Measurements from ENCODE around the gene FRRS1L. TPM values are rescaled to one million over a fixed set of nuclear protein-coding genes. Genes with fewer than 3 reads are reported as not detected.

The FRRS1L gene
- total RNA-seq: not detected

GRCh38 chr9:109166771-109167601 is at the start of gene FRRS1L:
TSS of gene FRRS1L (minus strand) at chr9:109167249. CDS start at chr9:109167138, 111 bp downstream.
- Mint-ChIP-seq H3K27ac (no peak within 1 kb of the TSS), H3K9me3 (no peaks in the 10 kb centered on the region), H3K27me3 (peaks cover 41% of the 10 kb centered on the region), H3K4me1 (peaks cover 6% of the 10 kb centered on the region), H3K36me3 (ENCODE audit: low read depth) (no peaks in the 10 kb centered on the region), H3K4me3 (no peak within 1 kb of the TSS)
- DNase-seq: no peak
- ChIA-PET CTCF (no interaction called here), POLR2A (no interaction called here)

- peaks cover 18% of the 10 kb centered on the region for H3K27me3 Mint-ChIP-seq
These were observed 47.4 kb upstream of the FRRS1L start for GRCh38 chr9:109214414-109214813.

GRCh38 chr9:109213285-109214121 is 46.5 kb upstream of the FRRS1L start:
- POLR2A ChIA-PET: no interaction called here
- Mint-ChIP-seq H3K27me3 (peaks cover 13% of the 10 kb centered on the region), H3K27ac (no peak overlapping the region), H3K4me3 (no peak overlapping the region), H3K9me3 (no peaks in the 10 kb centered on the region), H3K36me3 (ENCODE audit: low read depth) (no peaks in the 10 kb centered on the region), H3K4me1 (no peaks in the 10 kb centered on the region)
- DNase-seq: no peak
- CTCF ChIA-PET: no interaction called here

More at GRCh38 chr9:109214414-109214813, 47.4 kb upstream of the FRRS1L start:
- ChIA-PET CTCF (interaction anchor here (0.6 kb wide), 1 partner anchor 269 kb away, joined by 3 read pairs; no protein-coding TSS in a partner anchor), POLR2A (no interaction called here)
- Mint-ChIP-seq H3K4me3 (no peak overlapping the region), H3K27ac (no peak overlapping the region), H3K9me3 (no peaks in the 10 kb centered on the region), H3K4me1 (no peaks in the 10 kb centered on the region), H3K36me3 (ENCODE audit: low read depth) (no peaks in the 10 kb centered on the region)
- DNase-seq: no peak

DNA sequence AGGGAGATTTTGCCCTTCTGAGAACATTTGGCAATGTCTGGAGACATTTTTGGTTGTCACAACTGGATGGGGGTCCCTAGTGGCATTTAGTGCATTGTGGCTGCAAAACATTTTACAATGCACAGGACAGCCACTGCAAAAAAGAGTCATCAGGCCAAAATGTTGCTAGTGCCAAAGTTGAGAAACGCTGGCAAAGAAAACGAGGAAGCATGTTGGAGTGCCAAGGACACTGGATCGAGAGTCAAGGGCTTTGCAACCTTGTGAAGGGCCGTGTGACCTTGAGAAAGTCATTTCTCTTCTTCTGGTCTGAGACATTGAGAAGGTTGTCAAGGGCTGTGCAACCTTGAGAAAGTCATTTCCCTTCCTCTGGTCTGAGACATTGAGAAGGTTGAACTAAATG is 45.7 kb upstream of the FRRS1L start:
- H3K27me3 Mint-ChIP-seq: peaks cover 12% of the 10 kb centered on the region
- no peaks in the 10 kb centered on the region for H3K4me1 Mint-ChIP-seq
- no peak overlapping the region for H3K27ac Mint-ChIP-seq
- no peaks in the 10 kb centered on the region for H3K9me3 Mint-ChIP-seq
- no peak overlapping the region for H3K4me3 Mint-ChIP-seq
- ChIA-PET CTCF (no interaction called here), POLR2A (no interaction called here)
- no peaks in the 10 kb centered on the region for H3K36me3 Mint-ChIP-seq (ENCODE audit: low read depth)
- DNase-seq: no peak

GRCh38 chr9:109206670-109207069 is 39.6 kb upstream of the FRRS1L start:
- peaks cover 9% of the 10 kb centered on the region for H3K27me3 Mint-ChIP-seq
- H3K9me3 Mint-ChIP-seq: no peaks in the 10 kb centered on the region
- CTCF ChIA-PET: no interaction called here
- POLR2A ChIA-PET: no interaction called here
- H3K36me3 Mint-ChIP-seq (ENCODE audit: low read depth): no peaks in the 10 kb centered on the region
- no peaks in the 10 kb centered on the region for H3K4me1 Mint-ChIP-seq
- no peak overlapping the region for H3K4me3 Mint-ChIP-seq
- no peak overlapping the region for H3K27ac Mint-ChIP-seq
- no peak for DNase-seq

- DNase-seq: no peak
- H3K4me3 Mint-ChIP-seq: no peak overlapping the region
- no peaks in the 10 kb centered on the region for H3K36me3 Mint-ChIP-seq (ENCODE audit: low read depth)
- ChIA-PET POLR2A (no interaction called here), CTCF (no interaction called here)
- no peaks in the 10 kb centered on the region for H3K9me3 Mint-ChIP-seq
- peaks cover 12% of the 10 kb centered on the region for H3K27me3 Mint-ChIP-seq
- no peak overlapping the region for H3K27ac Mint-ChIP-seq
- H3K4me1 Mint-ChIP-seq: no peaks in the 10 kb centered on the region
These were observed 38.5 kb upstream of the FRRS1L start for GRCh38 chr9:109205526-109205925.

GRCh38 chr9:109203761-109204360 is 36.8 kb upstream of the FRRS1L start:
- ChIA-PET POLR2A (no interaction called here), CTCF (no interaction called here)
- no peak overlapping the region for H3K27ac Mint-ChIP-seq
- no peak for DNase-seq
- no peaks in the 10 kb centered on the region for H3K4me1 Mint-ChIP-seq
- no peak overlapping the region for H3K4me3 Mint-ChIP-seq
- no peaks in the 10 kb centered on the region for H3K9me3 Mint-ChIP-seq
- H3K27me3 Mint-ChIP-seq: peaks cover 13% of the 10 kb centered on the region
- no peaks in the 10 kb centered on the region for H3K36me3 Mint-ChIP-seq (ENCODE audit: low read depth)

DNA sequence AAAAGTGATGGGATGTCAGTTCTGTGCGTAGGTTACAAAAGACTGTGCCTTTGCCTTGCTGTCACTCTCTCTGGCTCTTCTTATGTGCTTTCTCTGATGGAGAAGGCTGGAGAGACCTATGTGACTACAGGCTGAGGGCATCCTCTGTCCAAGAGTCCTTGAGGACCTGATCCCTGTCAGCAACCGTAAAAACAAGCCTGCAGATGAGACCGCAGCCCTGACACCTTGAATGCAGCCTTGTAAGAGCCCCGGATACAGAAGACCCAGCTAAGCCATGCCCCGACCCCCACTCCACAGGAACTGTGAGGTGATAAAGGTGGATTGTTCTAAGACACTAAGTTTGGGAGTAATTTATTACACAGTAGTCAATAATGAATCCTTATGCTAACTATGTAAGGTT is 32.6 kb upstream of the FRRS1L start:
- Mint-ChIP-seq H3K4me3 (no peak overlapping the region), H3K4me1 (no peaks in the 10 kb centered on the region), H3K36me3 (ENCODE audit: low read depth) (no peaks in the 10 kb centered on the region), H3K27ac (no peak overlapping the region), H3K27me3 (peaks cover 8% of the 10 kb centered on the region), H3K9me3 (no peaks in the 10 kb centered on the region)
- no peak for DNase-seq
- POLR2A ChIA-PET: no interaction called here
- CTCF ChIA-PET: interaction anchor here (0.9 kb wide), 1 partner anchor 245 kb away, joined by 5 read pairs; no protein-coding TSS in a partner anchor

GRCh38 chr9:109198736-109199382 is 31.8 kb upstream of the FRRS1L start:
- Mint-ChIP-seq H3K36me3 (ENCODE audit: low read depth) (no peaks in the 10 kb centered on the region), H3K9me3 (no peaks in the 10 kb centered on the region), H3K27me3 (peaks cover 7% of the 10 kb centered on the region), H3K27ac (no peak overlapping the region), H3K4me1 (no peaks in the 10 kb centered on the region), H3K4me3 (no peak overlapping the region)
- POLR2A ChIA-PET: no interaction called here
- CTCF ChIA-PET: interaction anchor here (0.6 to 0.9 kb wide), 3 partner anchors 125 to 492 kb away, joined by 3 to 5 read pairs (median 3); no protein-coding TSS in a partner anchor
- DNase-seq: no peak

- Mint-ChIP-seq H3K9me3 (no peaks in the 10 kb centered on the region), H3K4me3 (no peak overlapping the region), H3K27ac (no peak overlapping the region), H3K4me1 (no peaks in the 10 kb centered on the region), H3K36me3 (ENCODE audit: low read depth) (no peaks in the 10 kb centered on the region), H3K27me3 (no peaks in the 10 kb centered on the region)
- ChIA-PET POLR2A (no interaction called here), CTCF (interaction anchor here (0.6 to 0.8 kb wide), 2 partner anchors 10 to 326 kb away, joined by 3 read pairs; no protein-coding TSS in a partner anchor)
- no peak for DNase-seq
These were observed 27.0 kb upstream of the FRRS1L start for GRCh38 chr9:109193974-109194556.

DNA sequence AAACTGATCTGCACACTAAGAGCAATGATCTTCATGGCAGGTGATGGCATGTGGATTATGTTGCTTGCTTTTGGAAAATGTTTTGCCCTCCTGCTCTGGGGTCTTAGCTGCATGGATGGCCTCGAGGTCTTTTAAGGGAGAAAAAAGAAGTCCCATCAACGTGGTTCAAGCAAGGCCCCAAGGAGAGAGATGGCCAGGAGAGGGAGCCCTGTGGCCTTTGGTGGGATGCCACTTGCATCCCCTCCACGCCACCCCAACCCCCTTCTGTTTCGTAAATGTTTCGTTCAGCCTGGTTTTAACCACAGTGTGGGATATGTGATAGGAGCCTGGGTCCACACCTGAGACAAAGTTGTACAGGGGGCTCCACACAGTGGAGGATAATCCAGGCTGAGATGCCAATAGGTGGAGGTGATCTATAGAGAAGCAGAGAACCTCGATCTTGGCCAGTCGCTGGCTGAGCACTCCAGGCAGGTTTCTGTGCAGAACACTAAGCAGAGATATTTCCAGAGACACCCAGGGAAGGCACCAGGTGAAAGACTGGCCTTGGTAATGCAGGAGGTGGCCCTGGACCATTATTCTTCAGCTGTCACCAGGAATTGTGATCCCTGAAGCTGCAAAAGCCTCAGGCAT is 25.8 kb upstream of the FRRS1L start:
- Mint-ChIP-seq H3K4me3 (no peak overlapping the region), H3K4me1 (no peaks in the 10 kb centered on the region), H3K27me3 (no peaks in the 10 kb centered on the region), H3K27ac (no peak overlapping the region), H3K9me3 (no peaks in the 10 kb centered on the region), H3K36me3 (ENCODE audit: low read depth) (no peaks in the 10 kb centered on the region)
- no peak for DNase-seq
- ChIA-PET POLR2A (no interaction called here), CTCF (interaction anchor here (0.8 kb wide), 1 partner anchor 8 kb away, joined by 3 read pairs; no protein-coding TSS in a partner anchor)

DNA sequence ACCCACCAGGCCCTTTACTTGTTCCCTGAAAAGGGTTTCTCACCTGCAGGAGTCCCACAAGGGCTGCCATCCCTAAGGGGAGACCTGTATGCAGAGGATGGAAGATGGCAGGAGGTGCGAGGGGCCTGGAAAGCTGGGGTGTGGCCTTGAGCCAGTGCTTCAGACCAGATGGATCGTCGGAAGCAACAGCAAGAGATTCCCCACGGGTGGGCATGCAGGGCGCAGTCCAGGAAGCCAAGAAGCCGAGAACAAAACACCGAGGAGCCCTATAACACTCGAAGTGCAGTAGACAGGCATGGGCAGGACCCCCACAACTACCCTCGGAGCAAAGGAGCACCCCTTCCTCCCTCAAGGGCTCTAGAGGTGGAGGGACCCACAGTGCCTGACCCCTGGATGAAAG is 24.7 kb upstream of the FRRS1L start:
- ChIA-PET CTCF (no interaction called here), POLR2A (no interaction called here)
- Mint-ChIP-seq H3K27ac (no peak overlapping the region), H3K27me3 (no peaks in the 10 kb centered on the region), H3K36me3 (ENCODE audit: low read depth) (no peaks in the 10 kb centered on the region), H3K4me3 (no peak overlapping the region), H3K4me1 (no peaks in the 10 kb centered on the region), H3K9me3 (no peaks in the 10 kb centered on the region)
- no peak for DNase-seq
